ENCODE results near the gene STK39. TPM values are rescaled to one million over a fixed set of nuclear protein-coding genes. Genes with fewer than 3 reads are reported as not detected.

The STK39 gene
- total and polyA plus RNA-seq, 2 donors (not counting 1 experiment from before 2014, with no cell fraction given) = 16.7 to 30.1 TPM

GRCh38 chr2:168114040-168114439, 133.4 kb downstream of the STK39 start:
- no peak overlapping the region for H3K27ac ChIP-seq (ENCODE audit: insufficient read depth, low read length)
- H3K4me2 ChIP-seq (ENCODE audit: extremely low read depth, insufficient read depth, low read length) = no peak overlapping the region

GRCh38 chr2:168107322-168107721, 140.1 kb downstream of the STK39 start:
- Histone ChIP-seq H3K4me2 (ENCODE audit: extremely low read depth, insufficient read depth, low read length) (no peak overlapping the region), H3K27ac (ENCODE audit: insufficient read depth, low read length) (no peak overlapping the region), H3K4me1 (ENCODE audit: control insufficient read depth, extremely low read depth, insufficient read depth, low read length) (no peaks in the 10 kb centered on the region), H3K4me3 (replicated peaks in 1 of 4; ENCODE audit: control extremely low read depth in 1 of 4, insufficient read depth in 1 of 4, low read depth in 3 of 4, low read length in 4 of 4) (no peak overlapping the region), H3K27me3 (ENCODE audit: control insufficient read depth, insufficient read depth, low read length) (no peaks in the 10 kb centered on the region), H3K79me2 (ENCODE audit: control insufficient read depth, insufficient read depth, low read length) (no peaks in the 10 kb centered on the region), H3K9me3 (ENCODE audit: control insufficient read depth, insufficient read depth, low read depth, low read length) (no peaks in the 10 kb centered on the region), H4K20me1 (ENCODE audit: control insufficient read depth, extremely low read depth, insufficient read depth, low read length) (no peaks in the 10 kb centered on the region), H2AFZ (ENCODE audit: low read length) (no peak overlapping the region), H3K9ac (ENCODE audit: insufficient read depth, low read length) (no peak overlapping the region), H3K36me3 (ENCODE audit: control insufficient read depth, insufficient read depth, low read length) (no peaks in the 10 kb centered on the region)
- no peak for TF ChIP-seq EZH2 (IDR thresholded peaks at IDR 0.05; ENCODE audit: low read length, missing control alignments)
- TF ChIP-seq, protein P1, sequence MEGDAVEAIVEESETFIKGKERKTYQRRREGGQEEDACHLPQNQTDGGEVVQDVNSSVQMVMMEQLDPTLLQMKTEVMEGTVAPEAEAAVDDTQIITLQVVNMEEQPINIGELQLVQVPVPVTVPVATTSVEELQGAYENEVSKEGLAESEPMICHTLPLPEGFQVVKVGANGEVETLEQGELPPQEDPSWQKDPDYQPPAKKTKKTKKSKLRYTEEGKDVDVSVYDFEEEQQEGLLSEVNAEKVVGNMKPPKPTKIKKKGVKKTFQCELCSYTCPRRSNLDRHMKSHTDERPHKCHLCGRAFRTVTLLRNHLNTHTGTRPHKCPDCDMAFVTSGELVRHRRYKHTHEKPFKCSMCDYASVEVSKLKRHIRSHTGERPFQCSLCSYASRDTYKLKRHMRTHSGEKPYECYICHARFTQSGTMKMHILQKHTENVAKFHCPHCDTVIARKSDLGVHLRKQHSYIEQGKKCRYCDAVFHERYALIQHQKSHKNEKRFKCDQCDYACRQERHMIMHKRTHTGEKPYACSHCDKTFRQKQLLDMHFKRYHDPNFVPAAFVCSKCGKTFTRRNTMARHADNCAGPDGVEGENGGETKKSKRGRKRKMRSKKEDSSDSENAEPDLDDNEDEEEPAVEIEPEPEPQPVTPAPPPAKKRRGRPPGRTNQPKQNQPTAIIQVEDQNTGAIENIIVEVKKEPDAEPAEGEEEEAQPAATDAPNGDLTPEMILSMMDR (conservative IDR thresholded peaks at IDR 0.05 in 1 of 2, IDR thresholded peaks at IDR 0.05 in 1 of 2; ENCODE audit: low read depth in 1 of 2, low read length in 2 of 2) = no peak
- DNase-seq (ENCODE audit: low read depth in 2 of 2) = no peak

More at GRCh38 chr2:168114040-168114439, 133.4 kb downstream of the STK39 start:
- Histone ChIP-seq H3K9ac (ENCODE audit: insufficient read depth, low read length) (no peak overlapping the region), H3K27me3 (ENCODE audit: control insufficient read depth, insufficient read depth, low read length) (no peaks in the 10 kb centered on the region), H3K79me2 (ENCODE audit: control insufficient read depth, insufficient read depth, low read length) (no peaks in the 10 kb centered on the region), H4K20me1 (ENCODE audit: control insufficient read depth, extremely low read depth, insufficient read depth, low read length) (no peaks in the 10 kb centered on the region), H3K4me3 (replicated peaks in 1 of 4; ENCODE audit: control extremely low read depth in 1 of 4, insufficient read depth in 1 of 4, low read depth in 3 of 4, low read length in 4 of 4) (no peak overlapping the region), H3K36me3 (ENCODE audit: control insufficient read depth, insufficient read depth, low read length) (no peaks in the 10 kb centered on the region), H3K9me3 (ENCODE audit: control insufficient read depth, insufficient read depth, low read depth, low read length) (no peaks in the 10 kb centered on the region), H2AFZ (ENCODE audit: low read length) (no peak overlapping the region), H3K4me1 (ENCODE audit: control insufficient read depth, extremely low read depth, insufficient read depth, low read length) (peaks cover 2% of the 10 kb centered on the region)
- DNase-seq (ENCODE audit: low read depth in 2 of 2) = peak in 1 of 2 donors; percentile 4
- TF ChIP-seq EZH2 (IDR thresholded peaks at IDR 0.05; ENCODE audit: low read length, missing control alignments) = no peak
- TF ChIP-seq, protein P1 (conservative IDR thresholded peaks at IDR 0.05 in 1 of 2, IDR thresholded peaks at IDR 0.05 in 1 of 2; ENCODE audit: low read depth in 1 of 2, low read length in 2 of 2) = no peak

GRCh38 chr2:168105127-168105683, 142.2 kb downstream of the STK39 start:
- Histone ChIP-seq H3K4me3 (replicated peaks in 1 of 4; ENCODE audit: control extremely low read depth in 1 of 4, insufficient read depth in 1 of 4, low read depth in 3 of 4, low read length in 4 of 4) (no peak overlapping the region), H2AFZ (ENCODE audit: low read length) (no peak overlapping the region), H3K9me3 (ENCODE audit: control insufficient read depth, insufficient read depth, low read depth, low read length) (no peaks in the 10 kb centered on the region), H3K36me3 (ENCODE audit: control insufficient read depth, insufficient read depth, low read length) (no peaks in the 10 kb centered on the region), H3K4me2 (ENCODE audit: extremely low read depth, insufficient read depth, low read length) (no peak overlapping the region), H3K79me2 (ENCODE audit: control insufficient read depth, insufficient read depth, low read length) (no peaks in the 10 kb centered on the region), H3K27ac (ENCODE audit: insufficient read depth, low read length) (no peak overlapping the region), H3K27me3 (ENCODE audit: control insufficient read depth, insufficient read depth, low read length) (no peaks in the 10 kb centered on the region), H4K20me1 (ENCODE audit: control insufficient read depth, extremely low read depth, insufficient read depth, low read length) (no peaks in the 10 kb centered on the region), H3K4me1 (ENCODE audit: control insufficient read depth, extremely low read depth, insufficient read depth, low read length) (no peaks in the 10 kb centered on the region), H3K9ac (ENCODE audit: insufficient read depth, low read length) (no peak overlapping the region)
- no peak for TF ChIP-seq EZH2 (IDR thresholded peaks at IDR 0.05; ENCODE audit: low read length, missing control alignments)
- TF ChIP-seq, protein P1 (conservative IDR thresholded peaks at IDR 0.05 in 1 of 2, IDR thresholded peaks at IDR 0.05 in 1 of 2; ENCODE audit: low read depth in 1 of 2, low read length in 2 of 2) = no peak
- DNase-seq (ENCODE audit: low read depth in 2 of 2) = no peak

Measured in fibroblast of lung (primary cell).